ENCODE measurements around the gene NOD1.

DNA sequence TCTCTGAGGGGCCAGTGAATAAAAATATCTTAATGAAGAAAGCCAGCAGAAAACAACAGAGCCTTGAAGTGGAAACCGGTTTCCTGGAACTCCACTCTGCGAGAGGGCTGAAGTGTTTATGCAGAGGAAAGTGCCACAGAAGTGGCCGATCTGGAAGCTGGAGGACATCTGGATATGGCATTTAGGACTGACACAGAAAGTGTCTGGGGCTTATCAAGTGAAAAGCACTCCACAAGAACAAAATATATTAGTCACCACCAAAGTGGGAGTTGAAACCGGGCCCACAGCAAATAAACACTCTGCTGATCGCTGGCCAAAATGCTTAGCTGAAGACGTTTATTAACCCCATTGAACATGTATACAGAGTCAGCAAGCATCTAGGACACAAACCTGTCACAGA, 7.8 kb downstream of the NOD1 start:
- TF ChIP-seq EZH2 (IDR thresholded peaks at IDR 0.05), result no peak
- TF ChIP-seq POLR2AphosphoS5 (IDR thresholded peaks at IDR 0.05; ENCODE audit: borderline replicate concordance, low read depth, low read length), result no peak
- no peak for TF ChIP-seq FOXP2 (optimal IDR thresholded peaks at IDR 0.05; ENCODE audit: control extremely low read depth, extremely low read length, insufficient read depth)

Measured in SK-N-MC (cell line).